AG04449 (cell line): ENCODE data around the gene PRDM2.

Experiments
- CTCF ChIA-PET: fragments of 350-600 bp; formaldehyde crosslinking; extraction: SDS; loops from one replicate; lab custom pipeline; 2021; ENCODE audit warnings: antibody characterized with exemption; lab: Yijun Ruan, JAX
- POLR2A ChIA-PET: fragments of 400-600, 350-600 bp; formaldehyde crosslinking; extraction: SDS; loops from one replicate; lab custom pipeline; 2020; ENCODE audit warnings: antibody characterized with exemption, inconsistent platforms; lab: Yijun Ruan, JAX
- DNase-seq: peaks from one replicate; pipeline ENCODE4 v3.0.0-alpha.2; 2010; ENCODE audit warnings: low read depth, low spot score
- H3K4me3 ChIP-seq: 2 replicates; pipeline ENCODE4 v1.5.1; 2011; ENCODE audit warnings: low read depth, mild to moderate bottlenecking, control low read depth, low read length
- CTCF ChIP-seq: IDR thresholded peaks from one replicate; pipeline ENCODE4 v1.5.1; 2011; ENCODE audit warnings: mild to moderate bottlenecking, moderate library complexity, low read length, control low read depth, inconsistent platforms; ENCODE audit not compliant: insufficient read depth; ENCODE audit errors: missing control alignments

PRDM2 gene

DNA sequence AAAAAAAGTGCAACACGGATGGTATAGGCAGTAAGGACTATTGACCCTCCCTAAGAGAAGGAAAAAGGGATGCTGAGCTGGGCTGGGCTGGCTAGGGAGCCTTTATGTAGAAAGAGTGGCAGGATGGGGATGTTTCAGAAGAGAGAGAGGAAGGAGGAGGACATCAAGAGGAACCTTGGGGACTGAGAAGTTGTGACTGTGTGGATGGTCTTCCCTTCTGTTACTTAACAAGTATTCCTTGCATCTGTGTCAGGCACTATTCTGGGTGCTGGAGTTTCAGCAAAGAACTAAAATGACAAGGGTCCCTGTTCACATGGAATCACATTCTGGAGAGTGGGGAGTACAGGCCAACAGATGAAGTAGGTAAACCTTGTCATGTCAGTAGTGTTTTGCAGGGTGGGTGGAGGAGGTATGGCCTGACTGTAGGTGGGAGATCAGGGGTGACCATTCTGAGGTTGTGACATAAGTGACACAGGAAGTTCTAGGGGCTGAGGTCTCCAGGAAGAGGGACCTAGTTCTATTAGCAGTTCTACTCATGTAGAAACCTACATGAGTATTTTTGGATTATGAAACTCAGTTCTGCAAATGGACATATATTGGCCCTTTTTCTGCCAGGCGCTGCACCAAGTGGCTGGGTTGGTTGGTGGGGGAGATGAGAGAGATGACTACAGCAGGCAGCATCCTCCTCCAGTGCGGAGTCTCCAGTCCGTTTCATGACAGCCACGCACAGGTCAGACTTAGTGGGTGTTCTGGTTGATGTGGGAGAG is 53.8 kb downstream of the PRDM2 start:
- H3K4me3 ChIP-seq: no peak overlapping the region
- no peak for DNase-seq
- POLR2A ChIA-PET: no interaction called here
- CTCF ChIA-PET: interaction anchor here (0.5 to 1.6 kb wide), 2 partner anchors 11 to 86 kb away, joined by 3 read pairs; no protein-coding TSS in a partner anchor
- no peak for TF ChIP-seq CTCF

DNA sequence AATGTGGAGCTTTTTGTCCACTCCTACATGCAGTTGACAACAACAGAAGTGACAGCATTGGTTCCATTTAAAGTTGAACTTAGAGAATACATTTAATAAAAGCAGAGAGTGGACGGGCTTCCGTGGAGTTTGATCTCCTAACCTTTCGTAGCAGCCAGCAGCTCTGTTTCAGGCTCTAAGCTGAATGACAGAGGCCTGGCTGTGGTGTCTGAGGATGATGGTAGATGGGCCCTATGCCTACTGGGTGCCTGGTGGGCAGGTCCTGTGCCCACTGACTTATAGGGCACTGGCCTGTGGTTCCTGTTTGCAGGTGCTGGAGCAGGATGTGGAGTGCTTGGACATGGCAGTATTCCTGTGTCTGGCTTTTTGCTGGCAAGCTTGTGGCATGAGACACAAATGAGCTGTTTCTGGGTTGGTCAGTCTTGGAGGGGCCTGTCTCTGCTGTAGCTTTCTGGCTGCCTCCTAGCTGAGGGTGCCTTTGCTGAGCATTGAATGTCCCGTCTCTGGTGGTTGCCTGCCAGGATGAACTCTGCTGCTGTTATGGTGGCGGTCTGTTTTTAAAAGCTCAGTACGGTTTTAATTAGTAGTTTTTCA is 54.6 kb downstream of the PRDM2 start:
- no peak for TF ChIP-seq CTCF
- POLR2A ChIA-PET: interaction anchor here (0.7 to 1.3 kb wide), 2 partner anchors 10 to 54 kb away, joined by 3 read pairs; no protein-coding TSS in a partner anchor
- no peak overlapping the region for H3K4me3 ChIP-seq
- CTCF ChIA-PET: interaction anchor here (1.6 to 3.3 kb wide), 2 partner anchors 11 to 87 kb away, joined by 3 to 18 read pairs; no protein-coding TSS in a partner anchor
- DNase-seq: no peak

DNA sequence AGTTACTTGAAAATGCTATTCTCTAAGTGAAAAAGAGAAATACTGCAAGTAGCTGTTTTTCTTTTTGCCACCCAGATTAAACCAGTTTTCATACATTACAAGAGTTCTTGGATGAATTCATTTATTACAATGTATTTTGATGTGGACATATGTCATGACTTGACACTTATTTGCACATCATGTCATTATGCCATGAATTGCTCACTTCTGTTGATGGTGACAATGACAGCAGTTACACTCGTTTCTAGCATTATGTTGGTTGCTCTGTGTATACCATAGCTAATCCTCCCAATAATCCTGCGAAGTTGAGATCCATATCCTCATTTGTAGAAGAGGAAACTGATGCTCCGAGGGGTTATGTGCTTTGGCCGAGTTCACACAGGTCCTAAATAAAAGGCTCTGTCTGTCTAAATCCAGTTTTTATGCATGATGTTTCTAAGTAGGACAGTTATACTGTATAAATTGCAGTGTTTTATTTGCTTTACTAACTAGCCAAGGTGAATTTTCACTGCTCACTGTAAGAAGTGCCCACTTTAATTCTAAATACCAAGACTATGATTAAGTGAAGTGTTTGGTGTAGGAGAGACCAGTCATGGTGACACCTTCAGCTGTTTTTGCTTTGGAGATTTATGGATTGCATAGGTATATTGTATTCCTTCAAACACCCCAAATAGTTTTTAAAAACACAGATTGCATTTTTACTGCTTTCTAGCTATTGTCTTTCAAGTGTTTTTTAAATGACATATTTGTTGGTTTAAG is 56.7 kb downstream of the PRDM2 start:
- no peak for TF ChIP-seq CTCF
- DNase-seq: no peak
- CTCF ChIA-PET: interaction anchor here (0.7 to 3.3 kb wide), 7 partner anchors 7 to 1281 kb away, joined by 3 to 18 read pairs (median 4); no protein-coding TSS in a partner anchor
- H3K4me3 ChIP-seq: no peak overlapping the region
- POLR2A ChIA-PET: interaction anchor here (0.6 to 1.4 kb wide), 2 partner anchors 7 to 48 kb away, joined by 4 to 7 read pairs; no protein-coding TSS in a partner anchor

DNA sequence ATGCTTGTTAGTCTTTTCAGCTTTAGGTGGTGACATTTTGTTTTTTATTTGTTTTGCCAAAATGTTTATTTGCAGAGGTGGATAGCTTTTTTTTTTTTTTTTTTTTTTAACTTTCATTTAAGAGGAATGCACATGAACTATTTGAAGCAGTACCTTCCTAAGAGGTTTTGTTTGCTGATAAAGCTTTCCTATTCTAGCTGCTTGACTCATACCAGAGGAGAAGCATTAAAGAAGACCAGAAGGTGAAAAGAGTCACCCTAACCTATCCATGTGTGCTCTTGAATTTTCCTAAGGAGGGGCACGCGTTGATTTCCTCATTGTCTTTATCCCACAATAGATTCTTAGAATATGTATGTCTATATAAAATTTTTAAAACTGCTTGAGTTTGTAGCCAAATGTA is 57.7 kb downstream of the PRDM2 start:
- CTCF ChIA-PET: interaction anchor here (0.7 to 3.3 kb wide), 6 partner anchors 8 to 1280 kb away, joined by 3 to 18 read pairs (median 4); no protein-coding TSS in a partner anchor
- H3K4me3 ChIP-seq: no peak overlapping the region
- TF ChIP-seq CTCF: no peak
- POLR2A ChIA-PET: interaction anchor here (0.6 to 1.4 kb wide), 2 partner anchors 8 to 47 kb away, joined by 4 to 7 read pairs; no protein-coding TSS in a partner anchor
- no peak for DNase-seq

DNA sequence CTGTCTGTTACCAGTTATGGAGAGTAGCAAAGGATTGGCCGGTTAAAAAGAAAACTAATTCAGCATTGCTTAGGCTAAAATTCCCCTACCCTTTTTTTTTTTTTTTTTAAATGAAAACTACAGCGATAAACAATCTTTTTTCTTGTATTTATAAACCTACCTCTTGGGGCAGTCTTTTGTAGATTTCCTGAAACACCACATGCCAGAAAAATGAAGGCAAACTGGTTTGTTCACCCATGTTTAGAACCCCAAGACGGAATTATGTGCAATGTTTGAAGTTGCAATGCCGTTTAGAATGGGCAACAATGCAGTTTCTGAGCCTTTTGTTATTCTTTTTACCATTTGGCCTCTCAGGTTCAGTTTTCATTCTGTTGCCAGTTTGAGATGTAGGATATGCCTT is 59.1 kb downstream of the PRDM2 start:
- POLR2A ChIA-PET: no interaction called here
- no peak overlapping the region for H3K4me3 ChIP-seq
- no peak for TF ChIP-seq CTCF
- DNase-seq: no peak
- CTCF ChIA-PET: no interaction called here
